Stimulated activated naive CD8-positive, alpha-beta T cell treated with anti-CD3 and anti-CD28 coated beads, Interleukin-15, Interleukin-2, amounts not matched to agents 100 ng/mL and 50 ng/mL, for 24 hours (primary cell): Measurements from ENCODE around the gene CRABP2.
A peak's percentile ranks its signal among the peaks of the same experiment; 100 is the strongest.

Experiments used
- H3K27ac Mint-ChIP-seq: one replicate; pipeline ENCODE4 v1.8.0; 2021; ENCODE audit warnings: mild to moderate bottlenecking, mixed read lengths
- H3K27me3 Mint-ChIP-seq: one replicate; pipeline ENCODE4 v1.8.0; 2021; ENCODE audit warnings: mixed read lengths
- H3K36me3 Mint-ChIP-seq: one replicate; pipeline ENCODE4 v1.8.0; 2021; ENCODE audit warnings: low read depth, mixed read lengths
- H3K4me1 Mint-ChIP-seq: one replicate; pipeline ENCODE4 v1.8.0; 2021; ENCODE audit warnings: low read depth, mixed read lengths
- H3K4me3 Mint-ChIP-seq: one replicate; pipeline ENCODE4 v1.8.0; 2021; ENCODE audit warnings: mild to moderate bottlenecking, mixed read lengths
- H3K9me3 Mint-ChIP-seq: one replicate; pipeline ENCODE4 v1.8.0; 2021; ENCODE audit warnings: mixed read lengths

Gene CRABP2

GRCh38 chr1:156707417-156708217 is 2.2 kb upstream of the CRABP2 start:
- H3K27ac Mint-ChIP-seq: no peak overlapping the region

GRCh38 chr1:156706657-156707416 is 1.5 kb upstream of the CRABP2 start:
- Mint-ChIP-seq H3K4me1 (peaks cover 27% of the 10 kb centered on the region), H3K27me3 (peaks cover 21% of the 10 kb centered on the region), H3K36me3 (no peaks in the 10 kb centered on the region), H3K27ac (peak overlapping the region; percentile 55), H3K4me3 (peak overlapping the region; percentile 78), H3K9me3 (no peaks in the 10 kb centered on the region)

More at GRCh38 chr1:156707417-156708217, 2.2 kb upstream of the CRABP2 start:
- Mint-ChIP-seq H3K4me1 (peaks cover 27% of the 10 kb centered on the region), H3K4me3 (peak overlapping the region; percentile 13), H3K27me3 (peaks cover 21% of the 10 kb centered on the region), H3K36me3 (no peaks in the 10 kb centered on the region), H3K9me3 (no peaks in the 10 kb centered on the region)

- Mint-ChIP-seq H3K4me1 (peaks cover 27% of the 10 kb centered on the region), H3K9me3 (no peaks in the 10 kb centered on the region), H3K27ac (peak overlapping the region; percentile 55), H3K4me3 (peak overlapping the region; percentile 78), H3K36me3 (no peaks in the 10 kb centered on the region), H3K27me3 (peaks cover 26% of the 10 kb centered on the region)
Observed at GRCh38 chr1:156705918-156706656, 704 bp upstream of the CRABP2 start.

GRCh38 chr1:156704930-156705320 is 458 bp downstream of the CRABP2 start:
- no peak overlapping the region for H3K27ac Mint-ChIP-seq
- peaks cover 27% of the 10 kb centered on the region for H3K4me1 Mint-ChIP-seq
- H3K36me3 Mint-ChIP-seq: no peaks in the 10 kb centered on the region
- H3K9me3 Mint-ChIP-seq: no peaks in the 10 kb centered on the region
- peak overlapping the region; percentile 20 for H3K4me3 Mint-ChIP-seq
- H3K27me3 Mint-ChIP-seq: peaks cover 29% of the 10 kb centered on the region

GRCh38 chr1:156704166-156704711 is 1.1 kb downstream of the CRABP2 start:
- Mint-ChIP-seq H3K4me3 (no peak overlapping the region), H3K36me3 (no peaks in the 10 kb centered on the region), H3K4me1 (peaks cover 27% of the 10 kb centered on the region), H3K9me3 (no peaks in the 10 kb centered on the region), H3K27me3 (peaks cover 29% of the 10 kb centered on the region), H3K27ac (no peak overlapping the region)

GRCh38 chr1:156703741-156704140 is 1.6 kb downstream of the CRABP2 start:
- Mint-ChIP-seq H3K9me3 (no peaks in the 10 kb centered on the region), H3K36me3 (no peaks in the 10 kb centered on the region), H3K27me3 (peaks cover 32% of the 10 kb centered on the region), H3K4me3 (no peak overlapping the region), H3K4me1 (peaks cover 27% of the 10 kb centered on the region), H3K27ac (no peak overlapping the region)

GRCh38 chr1:156703336-156703735 is 2.0 kb downstream of the CRABP2 start:
- H3K27ac Mint-ChIP-seq: no peak overlapping the region
- no peak overlapping the region for H3K4me3 Mint-ChIP-seq
- peaks cover 32% of the 10 kb centered on the region for H3K27me3 Mint-ChIP-seq
- peaks cover 27% of the 10 kb centered on the region for H3K4me1 Mint-ChIP-seq
- H3K9me3 Mint-ChIP-seq: no peaks in the 10 kb centered on the region
- no peaks in the 10 kb centered on the region for H3K36me3 Mint-ChIP-seq

GRCh38 chr1:156700736-156701531 is 4.4 kb downstream of the CRABP2 start:
- no peaks in the 10 kb centered on the region for H3K36me3 Mint-ChIP-seq
- peaks cover 14% of the 10 kb centered on the region for H3K4me1 Mint-ChIP-seq
- no peak overlapping the region for H3K4me3 Mint-ChIP-seq
- H3K27me3 Mint-ChIP-seq: peaks cover 38% of the 10 kb centered on the region
- H3K9me3 Mint-ChIP-seq: no peaks in the 10 kb centered on the region
- H3K27ac Mint-ChIP-seq: no peak overlapping the region

GRCh38 chr1:156698995-156699394 is 6.4 kb downstream of the CRABP2 start:
- H3K27ac Mint-ChIP-seq: no peak overlapping the region
- no peaks in the 10 kb centered on the region for H3K4me1 Mint-ChIP-seq
- H3K4me3 Mint-ChIP-seq: no peak overlapping the region
- H3K36me3 Mint-ChIP-seq: no peaks in the 10 kb centered on the region
- H3K27me3 Mint-ChIP-seq: peaks cover 37% of the 10 kb centered on the region
- no peaks in the 10 kb centered on the region for H3K9me3 Mint-ChIP-seq

- peaks cover 40% of the 10 kb centered on the region for H3K27me3 Mint-ChIP-seq
- no peak overlapping the region for H3K4me3 Mint-ChIP-seq
- no peak overlapping the region for H3K27ac Mint-ChIP-seq
- H3K4me1 Mint-ChIP-seq: peaks cover 5% of the 10 kb centered on the region
- no peaks in the 10 kb centered on the region for H3K9me3 Mint-ChIP-seq
- H3K36me3 Mint-ChIP-seq: no peaks in the 10 kb centered on the region
Observed at GRCh38 chr1:156697481-156697880, 7.9 kb downstream of the CRABP2 start.

GRCh38 chr1:156696755-156697154 is 8.6 kb downstream of the CRABP2 start:
- Mint-ChIP-seq H3K27ac (no peak overlapping the region), H3K4me1 (peaks cover 10% of the 10 kb centered on the region), H3K36me3 (no peaks in the 10 kb centered on the region), H3K4me3 (no peak overlapping the region), H3K9me3 (no peaks in the 10 kb centered on the region), H3K27me3 (peaks cover 48% of the 10 kb centered on the region)

GRCh38 chr1:156694690-156694962 is 10.8 kb downstream of the CRABP2 start:
- Mint-ChIP-seq H3K9me3 (no peaks in the 10 kb centered on the region), H3K4me1 (peaks cover 14% of the 10 kb centered on the region), H3K27me3 (peaks cover 56% of the 10 kb centered on the region), H3K4me3 (no peak overlapping the region), H3K27ac (no peak overlapping the region), H3K36me3 (no peaks in the 10 kb centered on the region)

GRCh38 chr1:156693848-156694689 is 11.3 kb downstream of the CRABP2 start:
- Mint-ChIP-seq H3K36me3 (no peaks in the 10 kb centered on the region), H3K9me3 (no peaks in the 10 kb centered on the region), H3K4me3 (no peak overlapping the region), H3K27me3 (peaks cover 61% of the 10 kb centered on the region), H3K4me1 (peaks cover 17% of the 10 kb centered on the region), H3K27ac (no peak overlapping the region)
